GM12892 (cell line): ENCODE measurements around the gene LRCH4.

Experiments used
- POLR2A ChIP-seq: IDR thresholded peaks from 2 replicates; pipeline ENCODE4 v1.6.1; 2011; ENCODE audit warnings: low read depth, low read length, control low read depth
- POLR2AphosphoS5 ChIP-seq: IDR thresholded peaks from 2 replicates; pipeline ENCODE4 v1.6.1; 2011; ENCODE audit warnings: low read depth, low read length, control low read depth

GRCh38 chr7:100556541-100556940 lies 29.4 kb downstream of the LRCH4 start:
- TF ChIP-seq POLR2A (no peak), POLR2AphosphoS5 (no peak)
